Stromal cell of bone marrow (primary cell): ENCODE measurements around the gene CFTR.
A peak's percentile ranks its signal among the peaks of the same experiment; 100 is the strongest.
"Not testable (repeated sequence)": the region's sequence is repeated elsewhere in the genome, so short reads cannot be mapped to it uniquely, and the experiment has no call there.

Experiments used
- DNase-seq: peaks from one replicate; pipeline ENCODE4 v3.0.0-alpha.2; 2012; ENCODE audit warnings: low read depth

The CFTR gene

DNA sequence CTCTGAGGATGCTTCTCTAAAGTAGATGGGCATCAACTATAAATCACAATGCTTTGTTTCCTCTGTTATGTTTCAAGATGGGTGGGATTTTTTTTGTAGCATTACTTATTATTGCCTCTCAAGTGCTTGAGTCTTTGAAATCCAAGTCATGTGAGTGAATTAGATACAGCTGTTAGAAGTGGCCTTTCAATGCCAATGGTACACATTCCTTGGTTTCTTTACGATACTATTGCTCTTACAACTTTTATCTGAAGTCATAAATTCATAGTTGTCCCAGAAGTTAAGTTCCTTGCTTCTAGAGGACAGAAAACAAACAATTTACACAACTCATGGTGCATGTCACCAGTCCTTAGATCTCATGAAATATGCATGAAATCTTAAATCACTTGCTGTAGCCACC, 15.5 kb downstream of the CFTR start:
- no peak for DNase-seq

DNA sequence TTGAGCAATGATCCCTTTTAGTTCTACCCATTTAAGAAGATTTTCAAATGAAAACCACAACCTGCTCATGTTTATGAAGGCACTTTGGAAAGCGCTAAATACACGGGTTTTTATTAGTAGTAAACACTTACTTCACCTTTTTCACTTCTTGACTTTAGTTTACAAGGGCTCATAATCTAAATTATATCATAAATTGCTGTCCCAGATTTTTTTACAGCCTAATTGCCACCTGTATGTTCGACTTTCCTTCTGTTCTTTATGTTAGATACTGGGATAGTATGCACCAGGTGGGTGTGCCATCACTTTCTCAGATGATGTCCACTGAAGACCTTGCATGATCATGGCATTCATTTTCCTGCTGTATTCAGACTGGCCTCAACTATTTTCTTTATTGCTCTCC, 22.5 kb downstream of the CFTR start:
- no peak for DNase-seq

DNA sequence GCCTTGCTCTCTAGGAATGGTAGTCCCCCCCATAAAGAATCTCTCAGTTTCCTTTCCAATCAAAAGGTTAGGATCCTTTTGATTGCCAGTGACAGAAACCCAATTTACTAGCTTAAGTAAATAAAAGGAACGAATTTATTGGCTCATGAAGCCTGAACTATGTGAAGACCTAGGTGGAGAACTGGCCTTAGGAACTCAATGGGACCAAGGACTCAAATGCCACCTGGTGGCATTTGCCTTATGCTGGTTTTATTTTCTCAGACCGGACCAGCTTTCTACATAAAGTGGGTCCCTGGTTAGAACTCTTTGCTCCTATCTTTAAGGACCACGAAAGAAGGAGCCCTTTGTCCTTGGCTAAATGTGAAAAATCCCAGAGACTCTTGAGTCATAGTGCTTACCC, 25.4 kb downstream of the CFTR start:
- no peak for DNase-seq

DNA sequence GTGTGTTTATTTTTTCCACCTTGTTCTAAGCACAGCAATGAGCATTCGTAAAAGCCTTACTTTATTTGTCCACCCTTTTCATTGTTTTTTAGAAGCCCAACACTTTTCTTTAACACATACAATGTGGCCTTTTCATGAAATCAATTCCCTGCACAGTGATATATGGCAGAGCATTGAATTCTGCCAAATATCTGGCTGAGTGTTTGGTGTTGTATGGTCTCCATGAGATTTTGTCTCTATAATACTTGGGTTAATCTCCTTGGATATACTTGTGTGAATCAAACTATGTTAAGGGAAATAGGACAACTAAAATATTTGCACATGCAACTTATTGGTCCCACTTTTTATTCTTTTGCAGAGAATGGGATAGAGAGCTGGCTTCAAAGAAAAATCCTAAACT, 28.9 kb downstream of the CFTR start:
- no peak for DNase-seq

DNA sequence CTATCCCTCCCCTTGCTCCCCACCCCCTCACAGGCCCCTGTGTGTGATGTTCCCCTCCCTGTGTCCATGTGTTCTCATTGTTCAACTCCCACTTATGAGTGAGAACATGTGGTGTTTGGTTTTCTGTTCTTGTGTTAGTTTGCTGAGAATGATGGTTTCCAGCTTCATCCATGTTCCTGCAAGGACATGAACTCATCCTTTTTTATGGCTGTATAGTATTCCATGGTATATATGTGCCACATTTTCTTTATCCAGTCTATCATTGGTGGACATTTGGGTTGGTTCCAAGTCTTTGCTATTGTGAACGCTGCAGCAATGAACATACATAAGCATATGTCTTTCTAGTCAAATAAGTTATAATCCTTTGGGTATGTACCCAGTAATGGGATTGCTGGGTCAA, 37.4 kb downstream of the CFTR start:
- not testable (repeated sequence) for DNase-seq

DNA sequence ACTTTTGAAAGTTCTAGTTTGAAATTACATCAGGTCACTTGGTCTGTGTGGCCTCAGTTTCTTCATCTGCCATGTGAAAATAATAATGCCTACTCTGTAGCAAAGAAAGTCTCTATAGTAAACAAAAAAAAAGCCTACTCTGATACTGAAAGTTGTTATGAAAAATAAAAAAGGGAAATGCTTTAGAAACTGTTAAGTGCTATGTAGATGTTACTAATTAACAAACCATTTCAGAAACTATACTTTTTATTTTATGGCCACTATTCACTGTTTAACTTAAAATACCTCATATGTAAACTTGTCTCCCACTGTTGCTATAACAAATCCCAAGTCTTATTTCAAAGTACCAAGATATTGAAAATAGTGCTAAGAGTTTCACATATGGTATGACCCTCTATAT, 50.6 kb downstream of the CFTR start:
- DNase-seq = no peak

DNA sequence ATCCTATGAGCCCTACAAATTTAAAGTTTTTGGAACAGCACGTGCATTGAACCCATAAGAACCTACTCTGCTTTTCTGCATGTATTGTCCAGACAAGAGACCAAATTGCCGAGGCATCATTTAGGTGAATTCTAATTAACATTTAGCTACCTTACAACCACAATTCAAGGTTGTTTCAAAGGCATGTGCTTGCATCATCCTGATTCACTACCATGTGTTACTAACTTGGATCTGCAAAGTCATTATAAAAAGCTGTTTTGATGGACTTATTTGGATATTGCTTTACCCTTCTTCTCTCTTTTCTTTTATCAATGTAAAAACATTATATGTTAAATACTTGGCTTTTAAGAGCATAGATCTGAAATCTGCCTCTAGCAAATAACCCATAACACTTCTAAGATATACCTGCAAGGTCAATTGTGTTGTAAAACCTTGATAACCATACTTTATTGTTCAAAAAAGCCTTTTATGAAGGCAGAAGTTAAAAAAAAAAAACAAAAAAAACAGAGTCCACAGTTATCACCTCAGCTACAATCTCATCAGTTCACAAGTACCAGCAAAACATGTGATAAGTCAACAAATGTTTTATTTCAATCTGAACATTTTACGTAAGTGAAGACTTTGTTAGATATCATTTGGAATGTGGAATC, 51.9 kb downstream of the CFTR start:
- no peak for DNase-seq

DNA sequence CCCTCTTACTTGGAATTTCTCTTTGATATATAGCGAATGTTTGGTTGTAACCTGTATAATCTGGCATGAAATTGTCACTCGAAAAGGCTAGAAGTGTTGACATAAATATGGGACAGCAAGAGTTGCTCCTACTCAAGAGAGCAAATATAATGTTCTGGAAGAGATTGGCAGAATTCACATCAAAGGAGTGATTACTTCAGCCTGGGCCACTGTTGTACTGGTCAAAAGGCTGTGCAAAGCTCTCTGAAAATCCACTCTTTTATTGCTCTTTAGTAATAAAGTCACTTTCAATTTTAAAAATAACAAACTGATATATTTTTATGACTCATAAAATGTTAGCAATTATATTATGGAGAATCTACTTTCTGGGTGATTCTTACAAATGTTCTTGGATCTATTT, 58.2 kb downstream of the CFTR start:
- no peak for DNase-seq

DNA sequence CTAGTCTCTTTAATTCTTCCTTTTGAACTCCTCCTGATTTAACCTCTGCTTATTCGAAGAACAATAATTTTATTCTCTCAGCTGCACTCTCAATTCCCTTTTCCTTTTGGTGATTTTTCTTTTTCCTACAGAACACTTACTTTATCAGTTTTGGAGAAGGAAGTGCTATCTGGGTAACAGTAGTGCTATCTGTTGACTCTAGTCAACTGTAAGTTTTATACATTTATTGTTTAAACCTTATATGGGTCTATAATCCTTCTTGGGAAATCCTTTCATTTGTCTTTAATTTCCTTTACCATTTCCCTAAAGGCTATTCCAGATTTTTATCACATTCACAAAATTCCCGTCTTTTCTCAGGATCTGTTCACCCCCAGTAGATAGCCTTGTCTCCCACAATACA, 64.2 kb downstream of the CFTR start:
- DNase-seq = no peak

DNA sequence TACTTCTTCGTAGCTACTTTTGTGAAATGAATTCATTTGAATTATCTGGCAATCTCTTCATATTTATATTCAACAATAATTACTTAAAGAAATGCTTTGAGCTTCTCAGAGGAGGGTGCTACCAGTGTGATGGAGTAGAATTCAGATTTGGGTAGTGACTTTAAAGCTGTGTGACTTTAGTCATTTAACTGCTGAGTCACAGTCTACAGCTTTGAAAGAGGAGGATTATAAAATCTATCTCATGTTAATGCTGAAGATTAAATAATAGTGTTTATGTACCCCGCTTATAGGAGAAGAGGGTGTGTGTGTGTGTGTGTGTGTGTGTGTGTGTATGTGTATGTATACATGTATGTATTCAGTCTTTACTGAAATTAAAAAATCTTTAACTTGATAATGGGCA, 68.2 kb downstream of the CFTR start:
- DNase-seq = no peak

DNA sequence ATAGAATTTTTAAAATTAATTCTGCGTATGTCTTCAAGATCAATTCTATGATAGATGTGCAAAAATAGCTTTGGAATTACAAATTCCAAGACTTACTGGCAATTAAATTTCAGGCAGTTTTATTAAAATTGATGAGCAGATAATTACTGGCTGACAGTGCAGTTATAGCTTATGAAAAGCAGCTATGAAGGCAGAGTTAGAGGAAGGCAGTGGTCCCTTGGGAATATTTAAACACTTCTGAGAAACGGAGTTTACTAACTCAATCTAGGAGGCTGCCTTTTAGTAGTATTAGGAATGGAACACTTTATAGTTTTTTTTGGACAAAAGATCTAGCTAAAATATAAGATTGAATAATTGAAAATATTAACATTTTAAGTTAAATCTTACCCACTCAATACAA, 70.8 kb downstream of the CFTR start:
- no peak for DNase-seq

DNA sequence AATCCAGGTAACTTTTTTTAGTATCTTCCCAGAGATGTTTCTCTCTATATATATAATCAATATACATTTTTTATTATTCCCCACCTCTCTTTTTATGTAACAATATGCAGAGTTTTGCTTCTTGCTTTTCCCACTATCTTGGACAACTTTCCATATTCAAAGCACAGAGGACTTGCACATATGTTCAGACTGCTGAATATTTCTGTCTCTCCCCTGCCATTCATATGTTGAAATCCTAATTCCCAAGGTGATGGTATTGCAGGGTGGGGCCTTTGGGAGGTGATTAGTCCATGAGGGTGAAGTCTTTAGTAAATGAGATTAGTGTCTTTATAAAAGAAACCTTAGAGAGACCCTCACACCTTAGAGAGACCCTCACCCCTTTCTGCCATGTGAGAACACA, 72.8 kb downstream of the CFTR start:
- DNase-seq = no peak

DNA sequence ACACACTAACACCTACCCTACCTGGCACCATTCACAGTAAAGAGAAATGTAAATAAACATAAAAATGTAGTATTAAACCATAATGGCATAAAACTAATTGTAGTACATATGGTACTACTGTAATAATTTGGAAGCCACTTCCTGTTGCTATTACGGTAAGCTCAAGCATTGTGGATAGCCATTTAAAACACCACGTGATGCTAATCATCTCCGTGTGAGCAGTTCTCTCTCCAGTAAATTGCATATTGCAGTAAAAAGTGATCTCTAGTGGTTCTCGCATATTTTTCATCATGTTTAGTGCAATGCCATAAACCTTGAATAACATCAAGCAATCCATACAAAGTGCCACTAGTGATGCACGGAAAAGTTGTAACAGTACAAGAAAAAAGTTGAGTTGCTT, 75.4 kb downstream of the CFTR start:
- DNase-seq = no peak

DNA sequence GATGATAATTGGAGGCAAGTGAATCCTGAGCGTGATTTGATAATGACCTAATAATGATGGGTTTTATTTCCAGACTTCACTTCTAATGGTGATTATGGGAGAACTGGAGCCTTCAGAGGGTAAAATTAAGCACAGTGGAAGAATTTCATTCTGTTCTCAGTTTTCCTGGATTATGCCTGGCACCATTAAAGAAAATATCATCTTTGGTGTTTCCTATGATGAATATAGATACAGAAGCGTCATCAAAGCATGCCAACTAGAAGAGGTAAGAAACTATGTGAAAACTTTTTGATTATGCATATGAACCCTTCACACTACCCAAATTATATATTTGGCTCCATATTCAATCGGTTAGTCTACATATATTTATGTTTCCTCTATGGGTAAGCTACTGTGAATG, 79.6 kb downstream of the CFTR start:
- no peak for DNase-seq

DNA sequence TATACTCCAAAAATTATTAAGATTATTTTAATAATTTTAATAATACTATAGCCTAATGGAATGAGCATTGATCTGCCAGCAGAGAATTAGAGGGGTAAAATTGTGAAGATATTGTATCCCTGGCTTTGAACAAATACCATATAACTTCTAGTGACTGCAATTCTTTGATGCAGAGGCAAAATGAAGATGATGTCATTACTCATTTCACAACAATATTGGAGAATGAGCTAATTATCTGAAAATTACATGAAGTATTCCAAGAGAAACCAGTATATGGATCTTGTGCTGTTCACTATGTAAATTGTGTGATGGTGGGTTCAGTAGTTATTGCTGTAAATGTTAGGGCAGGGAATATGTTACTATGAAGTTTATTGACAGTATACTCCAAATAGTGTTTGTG, 80.2 kb downstream of the CFTR start:
- no peak for DNase-seq

DNA sequence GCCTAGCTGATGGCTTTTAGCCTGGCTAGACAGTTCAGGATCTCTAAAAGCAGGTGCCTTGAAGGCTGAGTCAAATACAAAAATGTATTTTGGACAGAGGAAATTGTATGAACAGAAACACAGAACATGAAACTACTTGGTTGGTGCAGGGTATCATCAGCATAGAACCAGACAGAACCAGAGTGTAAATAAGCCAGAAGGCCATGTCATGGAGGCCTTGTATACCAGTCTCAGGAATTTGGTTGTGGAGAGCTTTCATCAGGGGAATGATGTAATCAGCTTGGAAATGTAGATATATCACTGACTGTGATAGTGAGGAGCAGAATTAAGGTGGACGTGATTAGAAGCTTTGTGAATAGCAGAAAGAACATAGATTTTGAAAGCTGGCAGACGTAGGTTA, 82.9 kb downstream of the CFTR start:
- no peak for DNase-seq

DNA sequence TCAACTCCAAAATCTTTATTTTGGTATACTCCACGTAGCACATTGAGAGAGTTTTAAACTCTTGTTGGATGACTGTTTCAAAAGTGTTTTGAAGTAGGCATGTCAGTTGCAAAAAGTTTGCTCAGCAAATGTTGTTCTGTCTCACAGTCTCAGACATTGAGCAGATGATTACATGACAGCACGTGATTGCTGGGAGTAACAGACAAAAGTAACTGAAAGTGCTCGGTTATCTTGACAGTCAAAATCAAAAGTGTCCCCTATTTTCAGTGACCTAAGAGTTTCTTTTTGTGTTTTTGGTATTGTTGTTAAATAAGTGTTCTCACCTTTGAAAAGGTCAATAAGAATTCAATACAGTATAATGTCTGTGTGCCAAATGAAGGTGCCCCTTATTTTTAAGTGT, 84.3 kb downstream of the CFTR start:
- DNase-seq = no peak

DNA sequence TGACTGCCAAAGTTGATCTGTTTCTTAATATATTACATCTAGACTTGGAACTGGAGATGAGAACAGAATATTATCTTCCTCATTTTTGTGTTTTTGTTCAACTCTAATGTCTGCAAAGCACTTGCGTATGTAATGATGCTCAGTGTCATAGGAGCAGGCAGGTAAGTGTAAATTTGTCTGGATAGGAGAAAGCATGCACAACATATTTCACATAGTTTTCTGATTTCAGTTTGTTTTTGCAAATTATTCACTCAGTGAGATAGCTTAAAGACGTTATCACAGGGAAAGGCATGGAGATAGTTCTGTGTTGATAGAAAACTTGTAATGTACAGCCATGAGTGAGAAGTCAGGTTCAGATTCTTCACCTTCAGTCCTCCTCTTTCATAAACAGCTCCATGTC, 84.8 kb downstream of the CFTR start:
- DNase-seq = no peak

DNA sequence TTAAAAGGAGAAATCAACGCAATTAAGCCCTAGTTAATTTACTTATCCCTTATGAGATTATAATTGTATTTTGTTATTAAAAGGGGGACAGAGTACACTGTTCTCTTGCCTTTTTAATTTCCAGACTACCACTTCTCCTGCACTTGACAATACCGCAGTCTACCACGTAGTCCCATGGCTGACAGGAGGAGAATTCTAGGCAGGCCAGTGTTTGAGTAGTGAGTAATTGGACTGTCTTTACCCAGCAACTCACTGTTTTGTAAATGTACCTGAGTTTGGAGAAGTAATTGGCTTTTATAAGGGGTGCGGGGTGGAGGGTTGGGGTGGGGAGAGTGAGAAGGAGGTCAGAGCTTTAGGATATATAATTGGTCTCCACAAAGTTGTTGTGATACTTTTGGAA, 85.4 kb downstream of the CFTR start:
- DNase-seq = no peak

DNA sequence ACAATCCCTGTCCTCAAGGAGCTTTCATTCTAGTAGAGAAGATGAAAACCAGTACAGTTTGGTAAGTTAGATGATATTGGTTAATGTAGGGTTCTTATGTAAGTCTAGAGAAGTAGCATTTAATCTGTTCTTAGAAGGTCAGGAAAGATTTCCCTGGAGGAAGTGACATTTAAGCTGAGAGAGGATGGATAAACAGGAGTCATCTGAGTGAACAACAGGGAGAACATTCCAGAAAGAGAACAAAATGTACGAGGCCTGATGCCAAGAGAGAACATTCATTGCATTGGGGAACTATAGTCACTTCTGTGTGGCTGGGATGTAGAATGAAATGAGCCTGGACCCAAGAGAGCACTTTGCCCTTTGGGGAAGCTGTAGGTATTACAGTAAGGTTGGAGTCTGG, 88.0 kb downstream of the CFTR start:
- DNase-seq = no peak

DNA sequence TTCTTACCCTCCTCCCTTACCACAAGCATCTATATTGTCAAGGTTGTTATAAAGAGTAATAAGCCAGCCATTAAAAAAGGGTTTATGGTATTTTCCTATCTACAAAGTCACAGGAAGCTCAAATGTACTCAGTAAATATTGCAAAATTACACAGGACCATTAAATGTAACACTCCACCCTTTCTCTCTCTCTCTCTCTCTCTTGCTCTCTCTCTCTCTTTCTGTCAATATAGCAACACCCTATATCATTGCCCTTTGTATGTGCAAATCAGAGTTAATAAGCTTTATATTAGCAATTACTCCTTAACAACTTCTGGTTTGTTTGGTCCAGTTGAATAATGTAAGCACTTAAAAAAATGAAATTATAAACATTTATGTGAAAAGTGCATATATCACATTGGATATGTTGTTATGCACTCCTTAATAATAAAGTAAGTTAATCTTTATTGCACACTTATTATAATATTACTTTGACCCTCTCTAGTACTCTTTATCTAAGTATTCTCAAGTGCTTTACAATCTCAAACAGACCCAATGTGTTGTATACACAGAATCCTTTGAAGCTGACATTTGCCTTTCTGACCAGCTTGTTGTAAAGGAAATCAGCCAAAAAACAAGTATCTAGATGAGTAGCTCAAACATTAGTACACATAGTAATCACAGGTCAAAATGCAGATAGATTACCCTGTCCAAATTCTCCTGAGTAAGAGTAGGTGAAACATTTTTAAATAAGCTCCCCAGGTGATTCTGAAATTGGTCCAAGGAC, 93.2 kb downstream of the CFTR start:
- DNase-seq = no peak

DNA sequence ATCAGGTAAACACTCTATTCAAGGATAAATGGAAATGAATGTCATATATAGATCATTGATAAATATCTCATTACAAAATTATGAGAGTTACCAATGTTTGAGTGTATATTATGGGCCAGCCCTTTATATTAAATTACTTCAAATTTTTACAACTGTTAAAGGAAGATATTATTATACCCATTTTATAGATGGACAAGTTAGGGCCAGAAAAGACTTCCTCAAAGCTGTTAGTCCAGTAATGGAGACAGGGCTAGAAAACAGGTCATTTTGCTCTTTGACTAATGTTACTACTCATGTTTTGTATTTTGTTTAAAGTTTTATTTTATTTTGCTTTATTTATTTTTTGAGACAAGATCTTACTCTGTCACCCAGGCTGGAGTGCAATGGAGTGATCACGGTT, 101.6 kb downstream of the CFTR start:
- no peak for DNase-seq

DNA sequence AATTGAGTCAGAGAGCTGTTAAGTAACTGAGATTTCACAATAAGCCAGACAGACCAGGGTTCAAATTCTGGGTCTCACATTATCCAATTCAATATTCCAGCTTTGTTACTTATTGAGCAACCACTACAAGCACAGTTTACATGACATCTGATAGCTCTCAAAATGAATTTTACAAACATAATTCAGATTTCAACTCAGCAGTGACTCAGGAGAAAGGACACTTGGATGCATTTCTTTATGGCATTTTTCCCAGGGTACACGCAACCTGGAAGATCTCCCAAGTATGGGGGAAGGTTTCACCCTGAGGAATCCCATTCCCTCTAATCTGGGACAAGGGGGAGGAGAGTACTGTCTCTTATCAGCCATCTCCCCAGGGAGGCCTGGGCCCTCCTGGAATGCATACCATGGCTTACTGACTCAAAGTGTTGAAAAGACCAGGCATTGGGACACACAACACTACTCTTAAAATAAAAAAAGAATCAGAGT, 102.4 kb downstream of the CFTR start:
- peak; percentile 82 for DNase-seq

DNA sequence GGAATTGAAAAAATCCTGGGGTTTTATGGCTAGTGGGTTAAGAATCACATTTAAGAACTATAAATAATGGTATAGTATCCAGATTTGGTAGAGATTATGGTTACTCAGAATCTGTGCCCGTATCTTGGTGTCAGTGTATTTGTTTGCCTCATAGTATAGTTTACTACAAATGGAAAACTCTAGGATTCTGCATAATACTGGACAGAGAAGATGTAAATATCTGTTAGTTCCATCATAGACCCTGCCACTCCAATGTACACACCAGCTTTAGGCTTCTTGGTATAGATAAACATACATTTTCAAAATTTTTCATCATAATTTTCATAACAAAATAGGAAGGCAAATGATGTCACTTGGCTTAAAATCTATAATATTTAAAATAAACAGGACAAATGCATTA, 108.1 kb downstream of the CFTR start:
- no peak for DNase-seq
